Mononuclear cell (primary cell): ENCODE data around the gene HS3ST5. TPM values are rescaled to one million over a fixed set of nuclear protein-coding genes. Genes with fewer than 3 reads are reported as not detected.
"Not testable (repeated sequence)": the region's sequence is repeated elsewhere in the genome, so short reads cannot be mapped to it uniquely, and the experiment has no call there.

Source experiments
- H3K27me3 ChIP-seq: 2 replicates; pipeline ENCODE4 v1.6.0; 2011; ENCODE audit warnings: low read length, control low read depth; ENCODE audit not compliant: insufficient read depth
- H3K4me1 ChIP-seq: 2 replicates; pipeline ENCODE4 v1.5.1; 2011; ENCODE audit warnings: mild to moderate bottlenecking, low read length, control low read depth; ENCODE audit not compliant: insufficient read depth
- H3K4me3 ChIP-seq: 2 replicates; pipeline ENCODE4 v1.5.1; 2011; ENCODE audit warnings: mild to moderate bottlenecking, low read length, moderate library complexity
- H3K9me3 ChIP-seq: 2 replicates; pipeline ENCODE4 v1.5.1; 2011; ENCODE audit warnings: low read depth, mild to moderate bottlenecking, control low read depth, low read length
- total RNA-seq: library from RNA; depleted of rRNA; stranded (reverse); fragments of >200 nt; gene quantifications from one replicate; pipeline ENCODE4 v1.2.3, GENCODE V29; 2012

HS3ST5 gene
- total RNA-seq, 1 donor = not detected

DNA sequence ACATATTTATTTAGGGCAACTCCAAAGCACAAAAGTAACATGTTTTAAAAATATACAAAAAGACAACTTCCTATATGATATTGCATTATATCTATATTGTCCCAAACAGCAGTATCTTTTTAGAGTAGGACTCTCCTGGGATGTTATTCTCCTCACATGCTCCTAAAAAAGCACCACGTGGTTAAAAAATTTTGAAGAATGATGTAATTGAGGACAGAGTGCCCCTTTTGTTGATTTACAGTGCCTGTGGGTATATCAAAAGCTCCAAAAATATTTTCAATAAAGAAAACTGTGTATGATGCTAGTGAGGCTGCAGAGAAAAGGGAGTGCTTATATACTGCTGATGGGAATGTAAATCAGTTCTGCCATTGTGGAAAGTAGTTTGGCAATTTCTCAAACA is 241.6 kb downstream of the HS3ST5 start:
- no peak overlapping the region for H3K4me3 ChIP-seq
- H3K4me1 ChIP-seq = no peaks in the 10 kb centered on the region
- no peaks in the 10 kb centered on the region for H3K27me3 ChIP-seq
- H3K9me3 ChIP-seq = no peaks in the 10 kb centered on the region

DNA sequence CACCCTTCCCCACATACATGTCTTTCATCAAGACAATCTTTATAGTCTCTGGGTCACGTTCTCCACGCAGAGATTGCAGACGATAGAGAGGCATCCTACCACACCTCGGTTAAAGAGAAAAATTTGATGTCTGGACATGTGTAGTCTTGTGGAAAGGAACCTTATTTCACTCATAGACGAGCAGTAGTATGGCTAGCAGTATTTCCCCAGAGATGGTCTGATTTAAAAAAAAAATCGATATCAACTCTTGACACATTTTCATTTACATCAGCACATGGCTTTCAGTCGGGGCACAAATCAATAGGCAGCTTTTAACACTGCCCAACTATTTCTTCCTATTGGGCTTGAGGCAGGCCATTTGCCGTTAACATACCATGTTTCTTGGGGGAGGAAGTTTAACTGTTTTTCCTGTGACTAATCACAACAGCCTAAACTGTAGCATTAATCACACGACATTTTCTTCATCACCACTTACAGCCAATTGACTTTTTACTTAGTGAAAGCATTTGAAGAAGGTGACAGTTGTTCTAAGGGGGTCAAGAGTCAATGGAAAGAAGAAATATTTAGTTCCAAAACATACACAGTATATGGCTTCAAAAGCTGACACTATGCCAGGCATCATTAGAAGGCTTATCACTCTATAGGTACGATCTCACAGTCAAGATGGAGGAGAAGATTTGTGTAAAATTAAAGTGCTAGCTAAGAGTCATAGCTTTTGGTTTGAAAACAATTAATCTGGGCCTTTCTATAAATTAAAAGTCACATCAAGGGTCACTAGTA is 242.4 kb downstream of the HS3ST5 start:
- no peaks in the 10 kb centered on the region for H3K27me3 ChIP-seq
- no peaks in the 10 kb centered on the region for H3K4me1 ChIP-seq
- no peaks in the 10 kb centered on the region for H3K9me3 ChIP-seq
- H3K4me3 ChIP-seq = no peak overlapping the region

DNA sequence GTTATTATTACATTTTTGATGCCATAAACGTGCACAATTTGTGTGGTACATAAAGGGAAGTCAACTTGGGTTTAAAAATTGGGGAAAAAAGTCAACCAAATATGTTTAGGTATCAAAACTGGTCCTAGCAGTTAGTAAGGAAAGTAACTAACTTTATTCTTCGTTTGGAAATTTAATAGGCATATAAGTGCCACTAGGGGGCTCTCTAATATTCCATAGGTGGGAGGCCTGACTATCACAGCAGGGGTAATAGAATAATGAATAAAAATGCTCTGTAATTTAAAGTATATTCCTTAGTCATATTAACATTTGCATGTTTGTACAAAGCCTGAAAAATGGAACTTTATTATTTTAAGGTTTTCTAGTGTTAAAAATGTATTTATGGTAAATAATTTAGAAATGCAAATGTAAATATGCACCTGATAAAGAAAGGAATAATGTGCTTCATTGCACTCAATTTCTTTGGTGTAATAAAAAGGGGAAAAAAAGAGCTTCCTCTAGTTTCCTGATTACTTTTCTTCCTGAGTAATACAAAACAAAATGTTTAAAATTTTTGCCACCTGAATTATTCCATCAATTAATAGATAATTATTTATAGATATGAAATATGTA is 246.2 kb downstream of the HS3ST5 start:
- Histone ChIP-seq H3K4me1 (no peaks in the 10 kb centered on the region), H3K27me3 (no peaks in the 10 kb centered on the region), H3K4me3 (no peak overlapping the region), H3K9me3 (no peaks in the 10 kb centered on the region)

DNA sequence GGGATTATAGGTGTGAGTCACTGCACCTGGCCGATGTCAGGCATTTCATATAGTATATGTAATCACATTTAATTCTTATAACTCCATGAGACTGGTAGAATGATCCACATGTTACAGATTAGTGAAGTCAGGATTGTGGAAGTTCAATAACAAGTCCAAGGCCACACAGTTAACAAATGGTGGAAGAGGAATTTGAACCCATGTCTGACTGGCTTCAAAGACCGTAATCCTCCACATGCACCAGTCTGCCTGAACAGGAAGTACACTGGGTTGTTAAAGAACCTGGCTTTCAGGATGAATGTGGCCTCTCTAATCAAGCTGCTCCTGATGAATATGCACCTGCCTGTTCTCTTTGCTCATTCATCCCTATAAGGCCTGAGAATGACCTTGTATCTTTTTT is 249.9 kb downstream of the HS3ST5 start:
- no peaks in the 10 kb centered on the region for H3K27me3 ChIP-seq
- no peak overlapping the region for H3K4me3 ChIP-seq
- no peaks in the 10 kb centered on the region for H3K4me1 ChIP-seq
- H3K9me3 ChIP-seq = no peaks in the 10 kb centered on the region

GRCh38 chr6:114090626-114091025 is 252.2 kb downstream of the HS3ST5 start:
- H3K4me3 ChIP-seq = no peak overlapping the region
- H3K9me3 ChIP-seq = no peaks in the 10 kb centered on the region
- H3K27me3 ChIP-seq = no peaks in the 10 kb centered on the region
- no peaks in the 10 kb centered on the region for H3K4me1 ChIP-seq

DNA sequence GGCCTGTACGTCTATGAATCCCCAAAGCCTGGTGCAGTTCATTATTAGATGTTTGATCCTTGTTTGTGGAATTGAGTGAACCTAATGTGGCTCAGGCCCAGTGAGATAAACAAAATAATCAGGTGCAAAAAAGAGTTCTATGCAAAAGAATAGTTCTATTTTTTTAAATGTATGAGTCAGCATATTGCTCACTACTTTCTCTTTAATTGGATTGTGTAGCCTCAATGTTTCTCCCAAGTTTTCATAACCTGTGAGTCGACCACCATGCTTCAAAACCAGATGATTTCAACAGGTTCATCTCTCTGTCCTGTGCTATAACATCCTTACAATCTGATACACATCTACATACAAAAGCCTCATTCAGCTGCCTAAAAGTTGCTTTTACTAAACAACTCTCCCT is 255.3 kb downstream of the HS3ST5 start:
- Histone ChIP-seq H3K4me1 (no peaks in the 10 kb centered on the region), H3K4me3 (no peak overlapping the region)

GRCh38 chr6:114085211-114085610 is 257.6 kb downstream of the HS3ST5 start:
- H3K4me3 ChIP-seq = no peak overlapping the region
- H3K9me3 ChIP-seq = no peaks in the 10 kb centered on the region
- H3K27me3 ChIP-seq = no peaks in the 10 kb centered on the region
- no peaks in the 10 kb centered on the region for H3K4me1 ChIP-seq

More for the DNA sequence above, 255.3 kb downstream of the HS3ST5 start:
- Histone ChIP-seq H3K27me3 (no peaks in the 10 kb centered on the region), H3K9me3 (no peaks in the 10 kb centered on the region)

DNA sequence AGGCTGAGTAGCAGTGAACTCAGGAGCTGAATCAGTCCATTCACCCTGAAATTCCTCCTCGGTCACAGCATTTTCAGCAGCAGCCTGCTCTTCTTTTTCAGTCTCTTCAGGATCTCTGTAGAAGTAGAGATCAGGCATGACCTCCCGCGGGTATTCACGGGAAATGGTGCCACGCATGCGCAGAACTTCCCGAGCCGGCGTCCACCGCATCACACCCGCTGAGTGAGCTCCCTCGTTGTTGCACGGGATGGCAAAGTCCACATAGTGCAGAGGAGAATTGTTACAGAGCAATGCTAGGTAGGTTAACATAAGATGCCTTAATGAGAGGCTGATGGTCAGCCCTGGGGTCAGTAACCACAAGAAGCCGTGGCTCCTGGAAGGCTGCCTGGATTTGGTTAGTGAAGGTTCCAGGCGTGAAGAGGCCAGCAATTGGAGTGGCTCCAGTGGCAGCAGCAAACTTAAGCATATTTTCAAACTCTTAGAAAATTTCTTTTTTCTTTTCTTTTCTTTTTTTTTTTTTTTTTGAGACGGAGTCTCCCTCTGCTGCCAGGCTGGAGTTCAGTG is 258.4 kb downstream of the HS3ST5 start:
- no peak overlapping the region for H3K4me3 ChIP-seq

GRCh38 chr6:114083251-114083650 is 259.6 kb downstream of the HS3ST5 start:
- Histone ChIP-seq H3K4me1 (no peaks in the 10 kb centered on the region), H3K4me3 (no peak overlapping the region), H3K9me3 (no peaks in the 10 kb centered on the region), H3K27me3 (no peaks in the 10 kb centered on the region)

More for the DNA sequence above, 258.4 kb downstream of the HS3ST5 start:
- Histone ChIP-seq H3K9me3 (no peaks in the 10 kb centered on the region), H3K4me1 (no peaks in the 10 kb centered on the region), H3K27me3 (no peaks in the 10 kb centered on the region)

- no peaks in the 10 kb centered on the region for H3K27me3 ChIP-seq
- H3K4me3 ChIP-seq = no peak overlapping the region
- no peaks in the 10 kb centered on the region for H3K9me3 ChIP-seq
- H3K4me1 ChIP-seq = no peaks in the 10 kb centered on the region
These were observed 261.1 kb downstream of the HS3ST5 start for GRCh38 chr6:114081730-114082129.

DNA sequence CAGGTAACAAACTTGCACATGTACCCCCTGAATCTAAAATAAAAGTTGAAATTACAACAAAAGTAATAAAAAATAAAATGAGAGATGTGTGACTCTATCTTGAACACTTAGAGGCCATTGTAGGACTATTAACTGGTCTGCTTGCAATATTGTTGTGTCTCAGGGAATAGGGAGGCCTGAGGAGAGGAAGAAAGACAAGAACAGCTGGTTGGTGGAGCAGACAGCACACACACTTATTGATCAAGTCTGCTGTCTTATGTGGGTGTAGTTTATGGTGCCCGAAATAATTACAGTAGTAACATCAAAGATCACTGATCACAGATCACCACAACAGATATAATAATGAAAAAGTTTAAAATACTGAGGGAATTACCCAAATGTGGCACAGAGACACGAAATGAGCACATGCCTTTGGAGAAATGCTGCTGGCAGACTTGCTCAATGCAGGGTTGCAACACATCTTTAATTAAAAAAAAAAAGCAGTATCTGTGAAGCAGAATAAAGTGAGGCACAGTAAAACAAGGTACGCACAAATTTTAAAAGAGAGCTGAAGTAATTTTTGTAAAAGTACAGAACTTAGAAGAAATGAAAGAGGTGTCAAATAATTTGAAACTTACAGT is 261.8 kb downstream of the HS3ST5 start:
- H3K9me3 ChIP-seq = no peaks in the 10 kb centered on the region
- no peak overlapping the region for H3K4me3 ChIP-seq
- H3K4me1 ChIP-seq = no peaks in the 10 kb centered on the region
- H3K27me3 ChIP-seq = no peaks in the 10 kb centered on the region

DNA sequence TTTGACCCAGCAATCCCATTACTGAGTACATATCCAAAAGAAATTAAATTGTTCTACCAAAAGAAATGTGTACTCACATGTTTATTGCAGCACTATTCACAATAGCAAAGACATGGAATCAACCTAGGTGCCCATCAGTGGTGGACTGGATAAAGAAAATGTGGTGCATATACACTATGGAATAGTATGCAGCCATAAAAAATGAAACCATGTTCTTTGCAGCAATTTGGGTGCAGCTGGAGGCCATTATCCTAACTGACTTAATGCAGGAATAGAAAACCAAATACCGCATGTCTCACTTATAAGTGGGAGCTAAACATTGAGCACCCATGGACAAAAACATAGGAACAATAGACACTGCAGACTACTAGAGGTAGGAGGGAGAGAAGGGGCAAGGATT is 262.4 kb downstream of the HS3ST5 start:
- not testable (repeated sequence) for H3K9me3 ChIP-seq, H3K4me1 ChIP-seq, H3K4me3 ChIP-seq, H3K27me3 ChIP-seq

DNA sequence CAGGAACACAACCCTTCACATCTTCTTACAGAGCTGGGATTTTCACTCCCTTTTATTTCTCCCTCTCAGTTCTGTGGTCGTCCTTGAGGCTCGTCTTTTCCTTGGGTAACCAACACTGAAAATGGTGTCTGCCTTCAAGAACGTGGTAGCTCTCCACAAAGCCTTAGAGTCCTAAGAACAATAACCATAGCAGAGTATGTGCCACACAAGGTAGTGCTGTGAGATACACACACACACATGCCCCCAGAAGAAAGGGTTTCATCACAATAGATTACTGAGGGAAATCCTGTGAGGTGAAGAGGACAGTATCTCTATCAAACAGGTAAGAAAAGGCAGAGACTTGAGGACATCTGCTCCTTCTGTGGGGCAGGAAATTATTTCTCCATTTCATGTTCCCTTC is 267.0 kb downstream of the HS3ST5 start:
- H3K4me3 ChIP-seq = no peak overlapping the region
- no peaks in the 10 kb centered on the region for H3K27me3 ChIP-seq
- H3K4me1 ChIP-seq = no peaks in the 10 kb centered on the region
- no peaks in the 10 kb centered on the region for H3K9me3 ChIP-seq

- H3K9me3 ChIP-seq = no peaks in the 10 kb centered on the region
- H3K4me1 ChIP-seq = no peaks in the 10 kb centered on the region
- no peaks in the 10 kb centered on the region for H3K27me3 ChIP-seq
- H3K4me3 ChIP-seq = no peak overlapping the region
These were observed 267.5 kb downstream of the HS3ST5 start for GRCh38 chr6:114075300-114075699.

DNA sequence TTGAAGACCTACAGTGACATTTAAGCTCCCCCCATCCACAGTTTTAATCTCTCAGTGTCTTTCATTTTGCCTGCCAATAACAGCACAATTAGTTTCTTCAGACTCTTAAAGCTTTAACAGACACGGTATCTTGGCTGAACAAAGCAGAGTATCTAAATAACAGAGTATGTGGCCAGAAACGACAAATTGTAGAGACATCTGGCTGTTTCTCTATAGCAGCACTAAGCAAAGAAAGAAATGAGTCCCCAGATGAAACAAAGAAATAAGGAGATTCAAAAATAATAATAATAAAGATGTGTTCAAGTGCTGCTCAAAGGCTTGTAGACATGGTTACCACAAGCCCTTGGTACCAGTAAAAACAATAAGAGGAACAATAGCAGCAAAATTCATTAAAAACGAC is 274.1 kb downstream of the HS3ST5 start:
- Histone ChIP-seq H3K9me3 (no peaks in the 10 kb centered on the region), H3K4me1 (no peaks in the 10 kb centered on the region), H3K27me3 (no peaks in the 10 kb centered on the region), H3K4me3 (no peak overlapping the region)
